ENCODE data around the gene HRH1. TPM values are rescaled to one million over a fixed set of nuclear protein-coding genes. Genes with fewer than 3 reads are reported as not detected.

The HRH1 gene
- total RNA-seq, 1 donor from 2014 or later = 2.1 TPM

- no peak for TF ChIP-seq EZH2 (IDR thresholded peaks at IDR 0.05; ENCODE audit: insufficient read depth, low read length)
- TF ChIP-seq, protein P1, sequence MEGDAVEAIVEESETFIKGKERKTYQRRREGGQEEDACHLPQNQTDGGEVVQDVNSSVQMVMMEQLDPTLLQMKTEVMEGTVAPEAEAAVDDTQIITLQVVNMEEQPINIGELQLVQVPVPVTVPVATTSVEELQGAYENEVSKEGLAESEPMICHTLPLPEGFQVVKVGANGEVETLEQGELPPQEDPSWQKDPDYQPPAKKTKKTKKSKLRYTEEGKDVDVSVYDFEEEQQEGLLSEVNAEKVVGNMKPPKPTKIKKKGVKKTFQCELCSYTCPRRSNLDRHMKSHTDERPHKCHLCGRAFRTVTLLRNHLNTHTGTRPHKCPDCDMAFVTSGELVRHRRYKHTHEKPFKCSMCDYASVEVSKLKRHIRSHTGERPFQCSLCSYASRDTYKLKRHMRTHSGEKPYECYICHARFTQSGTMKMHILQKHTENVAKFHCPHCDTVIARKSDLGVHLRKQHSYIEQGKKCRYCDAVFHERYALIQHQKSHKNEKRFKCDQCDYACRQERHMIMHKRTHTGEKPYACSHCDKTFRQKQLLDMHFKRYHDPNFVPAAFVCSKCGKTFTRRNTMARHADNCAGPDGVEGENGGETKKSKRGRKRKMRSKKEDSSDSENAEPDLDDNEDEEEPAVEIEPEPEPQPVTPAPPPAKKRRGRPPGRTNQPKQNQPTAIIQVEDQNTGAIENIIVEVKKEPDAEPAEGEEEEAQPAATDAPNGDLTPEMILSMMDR (IDR thresholded peaks at IDR 0.05; ENCODE audit: insufficient read depth, low read depth, low read length) = no peak
- H3K9ac ChIP-seq (ENCODE audit: low read length) = peak overlapping the region; percentile 79
- H3K27ac ChIP-seq (ENCODE audit: low read depth, low read length) = peak overlapping the region; percentile 92
- H3K36me3 ChIP-seq (ENCODE audit: insufficient read depth, low read length) = peaks cover 3% of the 10 kb centered on the region
- H3K4me2 ChIP-seq (ENCODE audit: low read length) = peak overlapping the region; percentile 85
- peak overlapping the region; percentile 50 for H3K4me3 ChIP-seq (ENCODE audit: insufficient read depth, low read depth, low read length)
- H3K4me1 Mint-ChIP-seq (ENCODE audit: low read depth, unreplicated experiment) = peaks cover 14% of the 10 kb centered on the region
- peaks cover 5% of the 10 kb centered on the region for H3K36me3 Mint-ChIP-seq (ENCODE audit: low read depth, unreplicated experiment)
- FAIRE-seq (no peak), DNase-seq (ENCODE audit: low read depth) (no peak)
- H4K20me1 ChIP-seq (ENCODE audit: insufficient read depth, low read length) = peaks cover 6% of the 10 kb centered on the region
- H3K9me3 Mint-ChIP-seq (ENCODE audit: unreplicated experiment) = peaks cover 2% of the 10 kb centered on the region
- peak overlapping the region; percentile 4 for H3K4me3 Mint-ChIP-seq (ENCODE audit: unreplicated experiment)
- peak overlapping the region; percentile 95 for H3K27ac Mint-ChIP-seq (ENCODE audit: unreplicated experiment)
- H3K27me3 Mint-ChIP-seq (ENCODE audit: low read depth, unreplicated experiment) = no peaks in the 10 kb centered on the region
- peaks cover 57% of the 10 kb centered on the region for H3K79me2 ChIP-seq (ENCODE audit: insufficient read depth, low read length)
- peak overlapping the region; percentile 15 for H2AFZ ChIP-seq (ENCODE audit: low read depth, low read length)
- H3K4me1 ChIP-seq (ENCODE audit: insufficient read depth, low read length) = peaks cover 14% of the 10 kb centered on the region
- no peaks in the 10 kb centered on the region for H3K9me3 ChIP-seq (ENCODE audit: insufficient read depth, low read depth, low read length)
- no peaks in the 10 kb centered on the region for H3K27me3 ChIP-seq (ENCODE audit: insufficient read depth, low read length)
These were observed 70.6 kb downstream of the HRH1 start for GRCh38 chr3:11224870-11225229.

GRCh38 chr3:11226042-11226370 lies 71.7 kb downstream of the HRH1 start:
- H3K4me3 ChIP-seq (ENCODE audit: insufficient read depth, low read depth, low read length) = peak overlapping the region; percentile 50
- no peaks in the 10 kb centered on the region for H3K9me3 ChIP-seq (ENCODE audit: insufficient read depth, low read depth, low read length)
- Mint-ChIP-seq H3K36me3 (ENCODE audit: low read depth, unreplicated experiment) (peaks cover 5% of the 10 kb centered on the region), H3K4me1 (ENCODE audit: low read depth, unreplicated experiment) (peaks cover 14% of the 10 kb centered on the region), H3K4me3 (ENCODE audit: unreplicated experiment) (peak overlapping the region; percentile 5), H3K27ac (ENCODE audit: unreplicated experiment) (peak overlapping the region; percentile 95), H3K9me3 (ENCODE audit: unreplicated experiment) (peaks cover 2% of the 10 kb centered on the region), H3K27me3 (ENCODE audit: low read depth, unreplicated experiment) (no peaks in the 10 kb centered on the region)
- H3K4me1 ChIP-seq (ENCODE audit: insufficient read depth, low read length) = peaks cover 14% of the 10 kb centered on the region
- peaks cover 3% of the 10 kb centered on the region for H3K36me3 ChIP-seq (ENCODE audit: insufficient read depth, low read length)
- H3K79me2 ChIP-seq (ENCODE audit: insufficient read depth, low read length) = peaks cover 46% of the 10 kb centered on the region
- peak overlapping the region; percentile 85 for H3K4me2 ChIP-seq (ENCODE audit: low read length)
- DNase-seq (ENCODE audit: low read depth) (no peak), FAIRE-seq (no peak)
- TF ChIP-seq EZH2 (IDR thresholded peaks at IDR 0.05; ENCODE audit: insufficient read depth, low read length) = no peak
- TF ChIP-seq, protein P1 (IDR thresholded peaks at IDR 0.05; ENCODE audit: insufficient read depth, low read depth, low read length) = no peak
- no peaks in the 10 kb centered on the region for H3K27me3 ChIP-seq (ENCODE audit: insufficient read depth, low read length)
- peak overlapping the region; percentile 64 for H2AFZ ChIP-seq (ENCODE audit: low read depth, low read length)
- H4K20me1 ChIP-seq (ENCODE audit: insufficient read depth, low read length) = no peaks in the 10 kb centered on the region
- H3K27ac ChIP-seq (ENCODE audit: low read depth, low read length) = peak overlapping the region; percentile 92
- H3K9ac ChIP-seq (ENCODE audit: low read length) = peak overlapping the region; percentile 79

GRCh38 chr3:11228041-11228440 lies 73.7 kb downstream of the HRH1 start:
- Histone ChIP-seq H3K9ac (ENCODE audit: low read length) (no peak overlapping the region), H3K4me1 (ENCODE audit: insufficient read depth, low read length) (peaks cover 14% of the 10 kb centered on the region), H3K27me3 (ENCODE audit: insufficient read depth, low read length) (no peaks in the 10 kb centered on the region), H3K9me3 (ENCODE audit: insufficient read depth, low read depth, low read length) (no peaks in the 10 kb centered on the region), H3K27ac (ENCODE audit: low read depth, low read length) (no peak overlapping the region), H2AFZ (ENCODE audit: low read depth, low read length) (no peak overlapping the region), H4K20me1 (ENCODE audit: insufficient read depth, low read length) (no peaks in the 10 kb centered on the region), H3K4me2 (ENCODE audit: low read length) (no peak overlapping the region), H3K36me3 (ENCODE audit: insufficient read depth, low read length) (peaks cover 3% of the 10 kb centered on the region), H3K4me3 (ENCODE audit: insufficient read depth, low read depth, low read length) (no peak overlapping the region), H3K79me2 (ENCODE audit: insufficient read depth, low read length) (peaks cover 41% of the 10 kb centered on the region)
- Mint-ChIP-seq H3K4me3 (ENCODE audit: unreplicated experiment) (no peak overlapping the region), H3K36me3 (ENCODE audit: low read depth, unreplicated experiment) (peaks cover 5% of the 10 kb centered on the region), H3K4me1 (ENCODE audit: low read depth, unreplicated experiment) (peaks cover 14% of the 10 kb centered on the region), H3K27me3 (ENCODE audit: low read depth, unreplicated experiment) (no peaks in the 10 kb centered on the region), H3K27ac (ENCODE audit: unreplicated experiment) (no peak overlapping the region), H3K9me3 (ENCODE audit: unreplicated experiment) (peaks cover 2% of the 10 kb centered on the region)
- FAIRE-seq (no peak), DNase-seq (ENCODE audit: low read depth) (no peak)
- no peak for TF ChIP-seq EZH2 (IDR thresholded peaks at IDR 0.05; ENCODE audit: insufficient read depth, low read length)
- TF ChIP-seq, protein P1 (IDR thresholded peaks at IDR 0.05; ENCODE audit: insufficient read depth, low read depth, low read length) = no peak

Data from astrocyte (in vitro differentiated cells and primary cell).